Left ventricle myocardium inferior (tissue), 1 donor: ENCODE results near the gene PWWP2B. TPM values are rescaled to one million over a fixed set of nuclear protein-coding genes. Genes with fewer than 3 reads are reported as not detected.

Source experiments
- DNase-seq: peaks from one replicate; pipeline ENCODE4 v3.0.0-alpha.2; 2020
- H3K27ac ChIP-seq: fragments of 200-600 bp; replicated peaks from 2 replicates; pipeline ENCODE4 v1.8.0; 2021
- H3K27me3 ChIP-seq: fragments of 200-600 bp; 2 replicates; pipeline ENCODE4 v1.8.0; 2021; ENCODE audit warnings: low read depth
- H3K36me3 ChIP-seq: fragments of 200-600 bp; 2 replicates; pipeline ENCODE4 v1.8.0; 2021
- H3K4me1 ChIP-seq: fragments of 200-600 bp; 2 replicates; pipeline ENCODE4 v1.8.0; 2021
- H3K4me3 ChIP-seq: fragments of 200-600 bp; 2 replicates; pipeline ENCODE4 v1.8.0; 2021; ENCODE audit warnings: mild to moderate bottlenecking, moderate library complexity
- H3K9me3 ChIP-seq: fragments of 200-600 bp; replicated peaks from 2 replicates; pipeline ENCODE4 v1.8.0; 2021
- intact Hi-C: fragments of 100-400 bp; cut with micrococcal nuclease; formaldehyde crosslinking; loops from one replicate; pipeline ENCODE4 v1.11.0; 2022
- total RNA-seq: library from RNA; stranded (reverse); fragmentation: NEBNext Ultra II Directional; extraction: Animal tissue kit (Norgen Biotek cat#: 25700); gene quantifications from one replicate; pipeline ENCODE4 v1.2.1, GENCODE V29; 2021
- TF ChIP-seq, protein P1 (sequence below): fragments of 200-600 bp; IDR thresholded peaks from 2 replicates; pipeline ENCODE4 v1.8.0; 2021; ENCODE audit warnings: antibody characterized with exemption, mild to moderate bottlenecking, borderline replicate concordance
- donor health status: DM: no; HTN: yes; CAD: no; lungs with severe emphysema.

PWWP2B gene
- total RNA-seq, 1 donor from 2014 or later = 17.2 TPM

DNA sequence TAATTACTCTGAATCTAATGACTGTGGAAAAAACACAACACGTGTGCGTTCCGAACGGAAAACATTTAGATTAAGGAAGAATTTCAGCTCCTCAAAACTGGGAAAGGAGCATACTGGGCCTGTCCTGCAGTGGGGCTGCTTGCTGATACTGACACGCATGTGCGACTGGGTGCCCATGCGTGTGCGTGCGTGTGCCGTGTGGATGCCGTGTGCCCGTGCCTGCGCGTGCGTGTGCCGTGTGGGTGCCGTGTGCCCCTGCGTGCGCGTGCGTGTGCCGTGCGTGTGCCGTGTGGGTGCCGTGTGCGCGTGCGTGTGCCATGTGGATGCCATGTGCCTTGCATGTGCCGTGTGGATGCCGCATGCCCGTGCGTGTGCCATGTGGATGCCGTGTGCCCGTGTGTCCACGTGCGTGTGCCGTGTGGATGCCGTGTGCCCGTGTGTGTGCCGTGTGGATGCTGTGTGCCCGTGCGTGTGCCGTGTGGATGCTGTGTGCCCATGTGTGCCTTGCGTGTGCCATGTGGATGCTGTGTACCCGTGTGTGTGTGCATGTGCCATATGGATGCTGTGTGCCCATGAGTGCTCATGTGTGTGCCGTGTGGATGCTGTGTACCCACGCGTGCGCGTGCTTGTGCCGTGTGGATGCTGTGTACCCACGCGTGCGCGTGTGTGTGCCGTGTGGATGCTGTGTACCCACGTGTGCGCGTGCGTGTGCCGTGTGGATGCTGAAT, 28.2 kb downstream of the PWWP2B start:
- Histone ChIP-seq H3K27ac (no peak overlapping the region), H3K4me1 (peaks cover 46% of the 10 kb centered on the region), H3K9me3 (no peaks in the 10 kb centered on the region), H3K4me3 (no peak overlapping the region), H3K36me3 (no peaks in the 10 kb centered on the region), H3K27me3 (no peaks in the 10 kb centered on the region)
- TF ChIP-seq, protein P1, sequence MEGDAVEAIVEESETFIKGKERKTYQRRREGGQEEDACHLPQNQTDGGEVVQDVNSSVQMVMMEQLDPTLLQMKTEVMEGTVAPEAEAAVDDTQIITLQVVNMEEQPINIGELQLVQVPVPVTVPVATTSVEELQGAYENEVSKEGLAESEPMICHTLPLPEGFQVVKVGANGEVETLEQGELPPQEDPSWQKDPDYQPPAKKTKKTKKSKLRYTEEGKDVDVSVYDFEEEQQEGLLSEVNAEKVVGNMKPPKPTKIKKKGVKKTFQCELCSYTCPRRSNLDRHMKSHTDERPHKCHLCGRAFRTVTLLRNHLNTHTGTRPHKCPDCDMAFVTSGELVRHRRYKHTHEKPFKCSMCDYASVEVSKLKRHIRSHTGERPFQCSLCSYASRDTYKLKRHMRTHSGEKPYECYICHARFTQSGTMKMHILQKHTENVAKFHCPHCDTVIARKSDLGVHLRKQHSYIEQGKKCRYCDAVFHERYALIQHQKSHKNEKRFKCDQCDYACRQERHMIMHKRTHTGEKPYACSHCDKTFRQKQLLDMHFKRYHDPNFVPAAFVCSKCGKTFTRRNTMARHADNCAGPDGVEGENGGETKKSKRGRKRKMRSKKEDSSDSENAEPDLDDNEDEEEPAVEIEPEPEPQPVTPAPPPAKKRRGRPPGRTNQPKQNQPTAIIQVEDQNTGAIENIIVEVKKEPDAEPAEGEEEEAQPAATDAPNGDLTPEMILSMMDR = no peak
- no peak for DNase-seq
- intact Hi-C loops = no loop called here

DNA sequence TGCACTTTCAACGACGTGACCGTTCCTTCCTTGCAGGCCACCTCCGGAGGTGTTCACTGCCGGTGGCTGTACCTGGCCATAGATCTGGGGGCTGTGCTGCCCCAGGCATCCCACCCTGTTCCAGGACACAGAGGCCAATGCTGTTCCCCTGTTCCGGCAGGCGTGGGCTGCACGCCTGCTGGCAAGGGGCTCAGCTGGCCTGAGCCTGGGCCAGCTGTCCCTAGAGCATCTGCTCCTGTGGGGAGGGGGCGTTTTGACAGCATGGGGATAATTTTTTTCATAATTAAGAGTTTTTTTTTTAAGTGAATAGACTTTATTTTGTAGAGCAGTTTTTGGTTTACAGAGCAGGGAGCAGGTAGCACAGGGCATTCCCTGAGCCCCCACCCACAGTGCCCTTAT, 28.8 kb downstream of the PWWP2B start:
- H3K27me3 ChIP-seq = no peaks in the 10 kb centered on the region
- no peak overlapping the region for H3K27ac ChIP-seq
- intact Hi-C loops = no loop called here
- H3K9me3 ChIP-seq = no peaks in the 10 kb centered on the region
- H3K4me3 ChIP-seq = no peak overlapping the region
- TF ChIP-seq, protein P1 = no peak
- no peaks in the 10 kb centered on the region for H3K36me3 ChIP-seq
- no peak for DNase-seq
- H3K4me1 ChIP-seq = peaks cover 41% of the 10 kb centered on the region

DNA sequence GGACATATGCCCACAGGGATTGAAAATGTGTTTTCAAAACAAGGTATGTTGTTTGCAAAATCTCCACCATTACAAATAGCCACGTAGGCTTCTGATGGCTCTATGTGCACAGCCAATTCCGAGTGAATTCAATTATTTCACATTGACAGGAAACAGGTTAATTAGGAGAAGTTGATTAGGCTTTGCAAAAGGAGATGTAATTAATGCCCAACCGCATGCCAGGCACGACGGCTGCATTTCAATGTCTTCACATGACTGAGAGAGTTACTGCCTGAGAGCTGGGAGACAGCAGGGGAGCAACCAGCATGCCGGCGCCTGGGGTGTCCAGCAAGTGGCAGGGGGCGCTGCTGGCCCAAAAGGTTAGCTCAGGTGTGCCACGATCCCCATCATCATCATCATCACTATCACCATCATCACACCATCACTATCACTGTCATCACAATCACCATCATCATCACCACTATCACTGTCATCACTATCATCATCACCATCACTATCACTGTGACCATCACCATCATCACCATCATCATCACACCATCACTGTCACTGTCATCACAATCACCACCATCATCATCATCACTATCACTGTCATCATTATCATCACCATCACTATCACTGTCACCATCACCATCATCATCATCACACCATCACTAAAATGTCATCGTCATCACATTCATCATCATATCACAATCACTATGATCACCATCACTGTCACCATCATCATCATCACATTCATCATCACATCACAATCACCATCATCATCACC, 30.2 kb downstream of the PWWP2B start:
- no peaks in the 10 kb centered on the region for H3K36me3 ChIP-seq
- intact Hi-C loops = no loop called here
- H3K4me1 ChIP-seq = peaks cover 26% of the 10 kb centered on the region
- no peak overlapping the region for H3K27ac ChIP-seq
- DNase-seq = no peak
- no peaks in the 10 kb centered on the region for H3K27me3 ChIP-seq
- no peaks in the 10 kb centered on the region for H3K9me3 ChIP-seq
- TF ChIP-seq, protein P1 = no peak
- no peak overlapping the region for H3K4me3 ChIP-seq

DNA sequence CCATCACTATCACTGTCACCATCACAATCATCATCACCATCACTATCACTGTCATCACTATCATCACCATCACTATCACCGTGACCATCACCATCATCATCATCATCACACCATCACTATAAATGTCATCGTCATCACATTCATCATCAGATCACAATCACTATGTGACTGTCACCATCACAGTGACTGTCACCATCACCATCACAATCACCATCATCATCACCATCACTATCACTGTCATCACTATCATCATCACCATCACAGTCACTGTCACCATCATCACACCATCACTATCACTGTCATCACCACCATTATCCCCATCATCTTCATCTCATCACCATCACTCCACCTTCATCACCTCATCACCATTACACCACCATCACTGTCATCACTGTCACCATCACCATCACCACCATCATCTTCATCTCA, 31.0 kb downstream of the PWWP2B start:
- no peak for DNase-seq
- no peak overlapping the region for H3K4me3 ChIP-seq
- TF ChIP-seq, protein P1 = no peak

DNA sequence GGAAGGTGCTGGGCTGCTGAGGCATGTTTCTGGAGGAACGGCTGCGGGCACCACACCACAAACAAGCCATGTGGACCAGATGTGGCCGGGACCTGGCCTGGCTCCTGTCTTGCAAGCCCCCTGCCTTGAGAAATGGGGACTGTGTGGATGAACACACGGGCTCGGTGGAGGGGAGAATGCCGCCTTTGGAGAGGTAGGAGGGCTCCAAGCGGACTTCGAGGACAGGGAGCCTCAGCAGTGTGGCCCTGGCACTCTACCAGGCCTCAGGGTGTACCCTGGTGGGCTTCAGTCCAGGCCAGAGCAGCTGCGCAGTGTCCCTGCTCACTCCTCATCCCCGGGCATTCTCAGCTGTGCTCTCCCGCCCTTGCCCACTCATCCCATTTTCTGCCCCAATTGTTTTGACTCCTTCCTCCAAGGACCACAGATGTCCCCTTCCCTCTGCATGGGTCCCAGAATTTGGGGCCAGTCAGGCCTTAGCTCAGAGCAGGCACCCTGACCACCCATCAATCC, 31.5 kb downstream of the PWWP2B start:
- intact Hi-C loops = no loop called here
- no peak for DNase-seq
- no peak overlapping the region for H3K27ac ChIP-seq
- peaks cover 14% of the 10 kb centered on the region for H3K4me1 ChIP-seq
- H3K27me3 ChIP-seq = no peaks in the 10 kb centered on the region
- H3K36me3 ChIP-seq = no peaks in the 10 kb centered on the region
- TF ChIP-seq, protein P1 = no peak
- no peaks in the 10 kb centered on the region for H3K9me3 ChIP-seq
- no peak overlapping the region for H3K4me3 ChIP-seq

More for the DNA sequence above, 31.0 kb downstream of the PWWP2B start:
- no peaks in the 10 kb centered on the region for H3K27me3 ChIP-seq
- no peaks in the 10 kb centered on the region for H3K36me3 ChIP-seq
- no peak overlapping the region for H3K27ac ChIP-seq
- peaks cover 19% of the 10 kb centered on the region for H3K4me1 ChIP-seq
- intact Hi-C loops = no loop called here
- no peaks in the 10 kb centered on the region for H3K9me3 ChIP-seq
